Subcutaneous adipose tissue (tissue), 4 donors: Measurements from ENCODE around the gene DNAAF8. TPM values are rescaled to one million over a fixed set of nuclear protein-coding genes. Genes with fewer than 3 reads are reported as not detected.

Experiments used
- small RNA-seq: library from RNA; depleted of rRNA; stranded (forward); fragments of <200 nt; gene quantifications from one replicate; pipeline ENCODE3, GENCODE V24; 2016
- total RNA-seq, 4 donors: library from RNA; depleted of rRNA; stranded (reverse); fragments of >200 nt; gene quantifications; one replicate each; pipeline ENCODE4 v1.1.0, GENCODE V29; 2016
- TF ChIP-seq, protein P1 (sequence below): fragments of 450-650 bp; IDR thresholded peaks from one replicate; pipeline ENCODE4 v1.5.1; 2016; ENCODE audit warnings: low read depth, mild to moderate bottlenecking, control low read depth, antibody characterized with exemption, moderate library complexity

The DNAAF8 gene
- total RNA-seq, 4 donors from 2014 or later = 0.44 to 1.6 (median 0.91) TPM

DNA sequence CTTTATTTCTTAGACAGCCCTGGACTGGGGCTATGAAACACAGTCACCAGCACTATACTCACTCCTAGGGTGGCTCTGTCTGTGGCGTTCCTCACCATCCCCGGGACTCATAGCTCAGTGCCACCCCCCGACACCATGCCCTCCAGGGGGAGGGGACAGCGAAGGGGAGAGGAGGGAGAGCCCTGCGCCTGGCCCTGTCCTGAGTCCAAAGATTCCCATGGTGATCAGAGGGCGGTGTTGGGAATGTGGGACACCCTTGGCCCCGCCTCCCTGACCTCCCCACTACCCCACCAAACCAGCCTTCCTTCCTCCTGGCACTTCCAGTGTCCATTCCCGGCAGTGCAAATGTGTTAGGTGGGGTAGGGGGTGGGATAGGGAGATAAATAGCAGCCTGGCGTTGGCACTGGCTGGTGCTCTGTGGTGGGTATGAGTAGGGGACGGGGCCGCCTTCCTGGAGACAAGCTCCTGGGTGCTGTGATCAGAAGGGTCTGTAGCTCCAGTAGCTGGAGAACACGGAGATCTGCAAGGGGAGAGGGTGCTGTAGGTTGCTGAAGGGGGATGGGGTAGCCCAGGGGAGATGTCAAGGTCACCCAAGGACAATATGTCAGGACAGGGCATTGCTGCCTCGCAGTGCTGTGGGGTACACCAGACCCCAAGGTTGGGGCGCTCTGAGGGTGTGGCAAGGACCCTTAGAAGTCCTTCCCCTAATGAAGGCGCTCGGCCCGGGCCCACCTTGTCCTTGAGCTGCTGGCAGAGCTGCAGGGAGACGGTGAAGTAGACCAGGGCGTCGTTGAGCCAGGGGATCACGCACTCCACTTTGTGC lies 62.9 kb downstream of the DNAAF8 start:
- TF ChIP-seq, protein P1, sequence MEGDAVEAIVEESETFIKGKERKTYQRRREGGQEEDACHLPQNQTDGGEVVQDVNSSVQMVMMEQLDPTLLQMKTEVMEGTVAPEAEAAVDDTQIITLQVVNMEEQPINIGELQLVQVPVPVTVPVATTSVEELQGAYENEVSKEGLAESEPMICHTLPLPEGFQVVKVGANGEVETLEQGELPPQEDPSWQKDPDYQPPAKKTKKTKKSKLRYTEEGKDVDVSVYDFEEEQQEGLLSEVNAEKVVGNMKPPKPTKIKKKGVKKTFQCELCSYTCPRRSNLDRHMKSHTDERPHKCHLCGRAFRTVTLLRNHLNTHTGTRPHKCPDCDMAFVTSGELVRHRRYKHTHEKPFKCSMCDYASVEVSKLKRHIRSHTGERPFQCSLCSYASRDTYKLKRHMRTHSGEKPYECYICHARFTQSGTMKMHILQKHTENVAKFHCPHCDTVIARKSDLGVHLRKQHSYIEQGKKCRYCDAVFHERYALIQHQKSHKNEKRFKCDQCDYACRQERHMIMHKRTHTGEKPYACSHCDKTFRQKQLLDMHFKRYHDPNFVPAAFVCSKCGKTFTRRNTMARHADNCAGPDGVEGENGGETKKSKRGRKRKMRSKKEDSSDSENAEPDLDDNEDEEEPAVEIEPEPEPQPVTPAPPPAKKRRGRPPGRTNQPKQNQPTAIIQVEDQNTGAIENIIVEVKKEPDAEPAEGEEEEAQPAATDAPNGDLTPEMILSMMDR = no peak

DNA sequence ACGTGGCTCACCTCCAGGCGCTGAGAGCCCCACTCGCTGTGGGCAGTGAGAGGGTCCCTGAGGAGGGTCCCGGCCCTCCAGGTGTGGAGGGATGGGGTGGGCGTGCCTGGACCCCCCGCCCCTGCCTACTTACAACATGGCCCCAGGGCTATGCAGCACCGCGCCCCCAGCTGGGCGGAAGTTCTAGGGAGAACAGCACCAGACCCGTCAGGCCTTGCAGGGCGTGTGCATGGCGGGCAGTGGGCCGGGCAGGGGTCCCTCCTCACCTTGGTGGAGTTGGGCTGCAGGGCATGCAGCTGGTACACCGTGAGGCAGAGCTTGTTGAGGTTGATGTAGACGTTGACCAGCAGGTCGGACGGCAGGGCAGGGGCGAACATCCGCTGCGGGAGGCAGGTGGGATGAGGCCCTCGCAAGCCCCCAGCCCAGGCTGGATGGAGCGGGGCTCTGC lies 63.5 kb downstream of the DNAAF8 start:
- TF ChIP-seq, protein P1 = no peak

DNA sequence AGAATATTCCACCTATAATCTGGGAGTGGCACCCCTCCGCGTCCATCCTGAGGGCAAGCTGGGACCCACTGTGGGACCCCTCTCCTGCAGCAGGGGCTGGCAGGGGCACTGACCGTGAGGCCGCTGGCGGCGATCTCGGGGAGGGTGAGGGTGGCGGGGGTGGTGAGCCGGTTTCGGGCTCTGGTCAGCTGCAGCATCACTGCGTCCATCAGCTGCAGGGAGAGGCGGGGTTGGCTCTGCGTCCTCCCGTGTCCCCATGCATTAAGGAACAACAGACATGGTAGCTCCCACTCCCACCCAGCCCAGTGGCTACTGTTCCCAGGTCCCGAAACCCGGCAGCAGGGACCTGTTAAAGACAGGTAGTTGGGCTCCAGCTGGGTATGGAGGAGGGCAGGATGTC lies 64.1 kb downstream of the DNAAF8 start:
- TF ChIP-seq, protein P1 = no peak

Small RNA genes lying within 50 kb of the gene (small RNA-seq; reads per million reads assigned to genes)
- not detected for gene RF00017

Other genes starting within 250 kb of the DNAAF8 start
- gene CDIP1, start 195.8 kb upstream of the DNAAF8 start, total RNA-seq = 10 to 100 TPM in 1 of 4 donors, 1 to 10 TPM in 3; 7.3 to 18.3 (median 8.6) TPM
- gene C16orf96, start 178.2 kb upstream of the DNAAF8 start, total RNA-seq = 1 to 10 TPM in 1 of 4 donors, not detected in 3; 1.1 TPM
- 1 to 10 TPM; 1.7 to 7.0 (median 4.2) TPM for gene UBALD1, start 119.6 kb upstream of the DNAAF8 start, total RNA-seq
- 10 to 100 TPM; 21.2 to 44.5 (median 25.2) TPM for gene MGRN1, start 109.7 kb upstream of the DNAAF8 start, total RNA-seq
- 10 to 100 TPM; 11.7 to 38.8 (median 16.7) TPM for gene NUDT16L1, start 41.0 kb upstream of the DNAAF8 start, total RNA-seq
- gene ANKS3, start 266 bp upstream of the DNAAF8 start, total RNA-seq = 10 to 100 TPM in 3 of 4 donors, 1 to 10 TPM in 1; 9.3 to 21.5 (median 13.2) TPM
- gene ZNF500, start 32.6 kb downstream of the DNAAF8 start, total RNA-seq = 10 to 100 TPM in 1 of 4 donors, 1 to 10 TPM in 3; 3.8 to 11.7 (median 8.2) TPM
- gene SEPTIN12, start 53.8 kb downstream of the DNAAF8 start, total RNA-seq = not detected
- not detected for gene SMIM22, start 60.8 kb downstream of the DNAAF8 start, total RNA-seq
- gene ROGDI, start 68.1 kb downstream of the DNAAF8 start, total RNA-seq = 1 to 10 TPM; 4.2 to 8.8 (median 5.5) TPM
- 10 to 100 TPM; 38.8 to 64.7 (median 41.5) TPM for gene GLYR1, start 112.8 kb downstream of the DNAAF8 start, total RNA-seq
- gene UBN1, start 112.9 kb downstream of the DNAAF8 start, total RNA-seq = 10 to 100 TPM; 21.1 to 48.2 (median 37.2) TPM
- 100 to 1,000 TPM in 2 of 4 donors, 10 to 100 TPM in 2; 67.5 to 239 (median 111) TPM for gene PPL, start 202.6 kb downstream of the DNAAF8 start, total RNA-seq
- under 1 TPM; 0.33 to 0.68 (median 0.61) TPM for gene SEC14L5, start 223.8 kb downstream of the DNAAF8 start, total RNA-seq